Hepatocyte (in vitro differentiated cells): ENCODE measurements around the gene DSCAM.

Source experiments
- CTCF ChIP-seq: fragments of 200-600 bp; sonication (generic); IDR thresholded peaks from 2 replicates; pipeline ENCODE4 v1.5.1; 2016; ENCODE audit warnings: antibody characterized with exemption, mild to moderate bottlenecking; ENCODE audit not compliant: poor library complexity
- EZH2 ChIP-seq: fragments of 200-600 bp; sonication (generic); IDR thresholded peaks from 2 replicates; pipeline ENCODE4 v1.6.1; 2016; ENCODE audit warnings: antibody characterized with exemption, mild to moderate bottlenecking, borderline replicate concordance
- EZH2phosphoT487 ChIP-seq: fragments of 200-600 bp; sonication (generic); IDR thresholded peaks from one replicate; pipeline ENCODE4 v1.6.1; 2018; ENCODE audit warnings: antibody characterized with exemption, mild to moderate bottlenecking, low read depth, moderate library complexity; ENCODE audit not compliant: unreplicated experiment, severe bottlenecking

GRCh38 chr21:40139636-40140035 is 707.3 kb downstream of the DSCAM start:
- TF ChIP-seq CTCF (no peak), EZH2 (no peak), EZH2phosphoT487 (no peak)
